ENCODE data around the gene ALOX5AP. TPM values are rescaled to one million over a fixed set of nuclear protein-coding genes. Genes with fewer than 3 reads are reported as not detected.

Gene ALOX5AP
- total RNA-seq, 3 donors from 2014 or later (not counting 1 experiment from before 2014, with no cell fraction given), result 83.9 to 150 (median 114) TPM

GRCh38 chr13:30742901-30743300 lies 7.6 kb downstream of the ALOX5AP start:
- Mint-ChIP-seq H3K4me3 (peak overlapping the region; percentile 73), H3K27ac (peak overlapping the region; percentile 88 to 94)
- no peaks in the 10 kb centered on the region for H3K36me3 ChIP-seq (ENCODE audit: control insufficient read depth, insufficient read depth, low read length)

GRCh38 chr13:30743319-30744055 lies 8.1 kb downstream of the ALOX5AP start:
- H3K9me3 Mint-ChIP-seq, result no peaks in the 10 kb centered on the region
- DNase-seq (peak in 1 of 2 donors; percentile 23), ATAC-seq (peak; percentile 1 to 20 (median 18))
- H3K4me3 Mint-ChIP-seq, result peak overlapping the region; percentile 74
- no peak for TF ChIP-seq CTCF (IDR thresholded peaks at IDR 0.05)
- Histone ChIP-seq H3K4me3 (ENCODE audit: low read length) (no peak overlapping the region), H3K4me1 (ENCODE audit: control insufficient read depth, insufficient read depth, low read length) (peaks cover 79% of the 10 kb centered on the region), H3K9me3 (ENCODE audit: control insufficient read depth, insufficient read depth, low read length) (no peaks in the 10 kb centered on the region), H3K36me3 (ENCODE audit: control insufficient read depth, insufficient read depth, low read length) (no peaks in the 10 kb centered on the region), H3K27ac (ENCODE audit: low read length) (peak overlapping the region; percentile 81), H3K27me3 (ENCODE audit: control insufficient read depth, insufficient read depth, low read length) (no peaks in the 10 kb centered on the region)
- intact Hi-C loops (cut with micrococcal nuclease), result loop anchor here (1.0 to 5.0 kb wide), 8 partner anchors 24 to 841 kb away; partner anchors contain the start of gene USPL1
- H3K27ac Mint-ChIP-seq, result peak overlapping the region; percentile 88 to 94
- no peaks in the 10 kb centered on the region for H3K36me3 Mint-ChIP-seq
- 58% methylated on average over 4 of the region's 4 CpGs for WGBS (ENCODE audit: insufficient coverage)
- H3K4me1 Mint-ChIP-seq, result peaks cover 65 to 67% of the 10 kb centered on the region in 2 donors
- no peaks in the 10 kb centered on the region for H3K27me3 Mint-ChIP-seq (ENCODE audit: low read depth in 2 of 2)

More at GRCh38 chr13:30742901-30743300, 7.6 kb downstream of the ALOX5AP start:
- intact Hi-C loops (cut with micrococcal nuclease), result loop anchor here (5.0 kb wide), 2 partner anchors 371 to 841 kb away; no protein-coding TSS in a partner anchor
- H3K27me3 Mint-ChIP-seq (ENCODE audit: low read depth in 2 of 2), result no peaks in the 10 kb centered on the region
- no peaks in the 10 kb centered on the region for H3K9me3 Mint-ChIP-seq
- no peaks in the 10 kb centered on the region for H3K27me3 ChIP-seq (ENCODE audit: control insufficient read depth, insufficient read depth, low read length)
- H3K4me3 ChIP-seq (ENCODE audit: low read length), result no peak overlapping the region
- H3K4me1 Mint-ChIP-seq, result peaks cover 71 to 73% of the 10 kb centered on the region in 2 donors
- 97% methylated on average over 6 of the region's 6 CpGs for whole genome bisulfite sequencing (ENCODE audit: insufficient coverage)
- TF ChIP-seq CTCF (IDR thresholded peaks at IDR 0.05), result no peak
- no peaks in the 10 kb centered on the region for H3K36me3 Mint-ChIP-seq
- ATAC-seq, result no peak
- H3K9me3 ChIP-seq (ENCODE audit: control insufficient read depth, insufficient read depth, low read length), result no peaks in the 10 kb centered on the region
- H3K4me1 ChIP-seq (ENCODE audit: control insufficient read depth, insufficient read depth, low read length), result peaks cover 85% of the 10 kb centered on the region
- DNase-seq, result no peak
- H3K27ac ChIP-seq (ENCODE audit: low read length), result no peak overlapping the region

- TF ChIP-seq CTCF (IDR thresholded peaks at IDR 0.05), result no peak
- Mint-ChIP-seq H3K27me3 (ENCODE audit: low read depth in 2 of 2) (no peaks in the 10 kb centered on the region), H3K4me3 (peak overlapping the region; percentile 74), H3K9me3 (no peaks in the 10 kb centered on the region), H3K4me1 (peaks cover 60 to 62% of the 10 kb centered on the region in 2 donors), H3K36me3 (no peaks in the 10 kb centered on the region), H3K27ac (peak overlapping the region; percentile 88 to 94)
- Histone ChIP-seq H3K4me3 (ENCODE audit: low read length) (no peak overlapping the region), H3K27ac (ENCODE audit: low read length) (peak overlapping the region; percentile 81), H3K9me3 (ENCODE audit: control insufficient read depth, insufficient read depth, low read length) (no peaks in the 10 kb centered on the region), H3K36me3 (ENCODE audit: control insufficient read depth, insufficient read depth, low read length) (no peaks in the 10 kb centered on the region), H3K4me1 (ENCODE audit: control insufficient read depth, insufficient read depth, low read length) (peaks cover 72% of the 10 kb centered on the region), H3K27me3 (ENCODE audit: control insufficient read depth, insufficient read depth, low read length) (no peaks in the 10 kb centered on the region)
- ATAC-seq (peak; percentile 70 to 91 (median 87)), DNase-seq (peak; percentile 79 to 94)
- intact Hi-C loops (cut with micrococcal nuclease), result loop anchor here (1.0 to 5.0 kb wide), 8 partner anchors 23 to 842 kb away; partner anchors contain the start of gene USPL1
- WGBS (ENCODE audit: insufficient coverage), result 14% methylated on average over 7 of the region's 7 CpGs
These were observed 8.8 kb downstream of the ALOX5AP start for GRCh38 chr13:30744056-30744680.

Data from natural killer cell (primary cell).